DMS79 treated with DMSO at 0.1 percent for 48 hours (cell line): ENCODE data around the gene HOMER3.

Experiments used
- DNase-seq: peaks from one replicate; lab custom pipeline; 2025; lab: John Stamatoyannopoulos, UW

The HOMER3 gene

GRCh38 chr19:18940769-18941627 is at the start of gene HOMER3:
TSS of gene HOMER3 (minus strand) at chr19:18941217. CDS start at chr19:18938982, 2,235 bp downstream.
- peak; percentile 10 for DNase-seq

GRCh38 chr19:18990128-18990708 is 49.2 kb upstream of the HOMER3 start:
- DNase-seq = no peak

GRCh38 chr19:18989316-18989715 is 48.3 kb upstream of the HOMER3 start:
- DNase-seq = no peak

- no peak for DNase-seq
These were observed 46.4 kb upstream of the HOMER3 start for GRCh38 chr19:18987456-18987855.

- no peak for DNase-seq
These were observed 44.2 kb upstream of the HOMER3 start for GRCh38 chr19:18985257-18985656.

GRCh38 chr19:18984251-18984650 is 43.2 kb upstream of the HOMER3 start:
- DNase-seq = no peak

- no peak for DNase-seq
These were observed 41.7 kb upstream of the HOMER3 start for GRCh38 chr19:18982669-18983068.

- no peak for DNase-seq
These were observed 39.5 kb upstream of the HOMER3 start for GRCh38 chr19:18980432-18981020.

GRCh38 chr19:18978616-18979015 is 37.6 kb upstream of the HOMER3 start:
- DNase-seq = no peak

- peak; percentile 54 for DNase-seq
These were observed 34.9 kb upstream of the HOMER3 start for GRCh38 chr19:18975869-18976268.

GRCh38 chr19:18975011-18975410 is 34.0 kb upstream of the HOMER3 start:
- no peak for DNase-seq

- no peak for DNase-seq
These were observed 31.8 kb upstream of the HOMER3 start for GRCh38 chr19:18972851-18973250.

GRCh38 chr19:18972301-18972811 is 31.3 kb upstream of the HOMER3 start:
- DNase-seq = no peak

- no peak for DNase-seq
These were observed 29.1 kb upstream of the HOMER3 start for GRCh38 chr19:18969931-18970659.

- DNase-seq = peak; percentile 70
These were observed 26.5 kb upstream of the HOMER3 start for GRCh38 chr19:18967358-18968146.

GRCh38 chr19:18966307-18966706 is 25.3 kb upstream of the HOMER3 start:
- no peak for DNase-seq

GRCh38 chr19:18964121-18964520 is 23.1 kb upstream of the HOMER3 start:
- DNase-seq = no peak

GRCh38 chr19:18961767-18962620 is 21.0 kb upstream of the HOMER3 start:
- DNase-seq = peak; percentile 2

- DNase-seq = no peak
These were observed 19.4 kb upstream of the HOMER3 start for GRCh38 chr19:18960370-18960769.

GRCh38 chr19:18955042-18955441 is 14.0 kb upstream of the HOMER3 start:
- no peak for DNase-seq
